Activated CD4-positive, alpha-beta T cell treated with anti-CD3 and anti-CD28 coated beads, Interleukin-2, amount 10 ng/mL, durations not matched to agents 7 days and 5 days (primary cell): ENCODE results near the gene MAP2K1. TPM values are rescaled to one million over a fixed set of nuclear protein-coding genes. Genes with fewer than 3 reads are reported as not detected.

Experiments
- CTCF ChIA-PET: fragments of 350-600 bp; sonication (Branson Sonifier 250); formaldehyde crosslinking; loops from one replicate; lab custom pipeline; 2021; ENCODE audit warnings: antibody characterized with exemption; lab: Charles Lee
- POLR2A ChIA-PET: fragments of 350-600 bp; sonication (Branson Sonifier 250); formaldehyde crosslinking; loops from one replicate; lab custom pipeline; 2021; ENCODE audit warnings: antibody characterized with exemption; lab: Charles Lee
- DNase-seq: peaks from one replicate; pipeline ENCODE4 v3.0.0-alpha.2; 2020
- H3K27ac Mint-ChIP-seq: one replicate; pipeline ENCODE4 v1.8.0; 2021; ENCODE audit warnings: mild to moderate bottlenecking, moderate library complexity, mixed read lengths
- H3K27me3 Mint-ChIP-seq: one replicate; pipeline ENCODE4 v1.8.0; 2021; ENCODE audit warnings: mixed read lengths
- H3K36me3 Mint-ChIP-seq: one replicate; pipeline ENCODE4 v1.8.0; 2021; ENCODE audit warnings: low read depth, mixed read lengths
- H3K4me1 Mint-ChIP-seq: one replicate; pipeline ENCODE4 v1.8.0; 2021; ENCODE audit warnings: mixed read lengths
- H3K4me3 Mint-ChIP-seq: one replicate; pipeline ENCODE4 v1.8.0; 2021; ENCODE audit warnings: mild to moderate bottlenecking, moderate library complexity, mixed read lengths
- H3K9me3 Mint-ChIP-seq: one replicate; pipeline ENCODE4 v1.8.0; 2021; ENCODE audit warnings: mixed read lengths
- total RNA-seq, 2 experiments: library from RNA; stranded (reverse); gene quantifications; one replicate each; pipeline ENCODE4 v1.2.3, GENCODE V29; 2021

MAP2K1 gene
- total RNA-seq, 2 experiments from 2014 or later, result 72.1 to 83.0 TPM

DNA sequence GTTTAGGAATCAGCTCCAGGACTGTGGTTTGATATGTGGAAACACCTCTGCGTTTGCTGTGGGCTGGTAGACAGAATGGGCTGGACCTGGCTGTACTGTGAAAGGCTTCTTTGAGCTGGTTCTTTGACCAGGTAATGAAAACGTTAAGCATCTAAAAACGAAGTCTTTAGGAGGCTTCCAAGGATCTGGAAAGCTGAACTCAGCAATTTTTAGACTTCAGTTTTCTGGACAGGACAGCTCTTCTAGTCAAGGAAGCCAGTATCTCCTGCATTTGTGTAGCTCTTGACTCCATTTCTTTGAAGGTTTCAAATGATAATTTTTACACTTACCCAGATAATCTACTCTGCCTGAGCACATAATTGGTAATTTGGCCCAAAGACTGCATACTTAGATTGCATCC, 25.5 kb downstream of the MAP2K1 start:
- no peak overlapping the region for H3K27ac Mint-ChIP-seq
- peaks cover 70% of the 10 kb centered on the region for H3K36me3 Mint-ChIP-seq
- H3K4me3 Mint-ChIP-seq, result no peak overlapping the region
- POLR2A ChIA-PET, result no interaction called here
- CTCF ChIA-PET, result interaction anchor here (1.3 to 3.4 kb wide), 3 partner anchors 9 to 26 kb away, joined by 3 to 10 read pairs (median 3); partner anchors contain the start of gene MAP2K1
- DNase-seq, result no peak
- H3K27me3 Mint-ChIP-seq, result no peaks in the 10 kb centered on the region
- H3K4me1 Mint-ChIP-seq, result peaks cover 88% of the 10 kb centered on the region
- H3K9me3 Mint-ChIP-seq, result peaks cover 11% of the 10 kb centered on the region

DNA sequence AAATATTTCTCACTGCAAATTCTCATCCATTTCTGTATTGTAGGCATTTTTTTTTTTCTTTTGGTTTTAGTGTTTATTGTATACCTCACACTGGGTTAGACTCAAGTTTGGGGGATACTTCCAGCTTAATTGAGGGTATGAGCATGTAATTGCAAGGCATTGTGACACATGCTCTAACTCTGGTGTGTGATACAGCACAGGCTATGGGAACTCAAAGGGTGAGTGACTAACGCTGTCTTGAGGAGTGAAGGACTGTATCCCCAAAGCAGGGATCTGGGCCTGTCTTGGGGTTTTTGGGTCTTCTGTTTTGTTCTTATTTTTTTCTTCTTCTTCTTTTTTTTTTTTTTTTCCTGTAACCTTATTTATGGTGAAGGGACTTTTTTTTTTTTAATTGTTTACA, 26.9 kb downstream of the MAP2K1 start:
- DNase-seq, result no peak
- Mint-ChIP-seq H3K9me3 (peaks cover 11% of the 10 kb centered on the region), H3K4me3 (no peak overlapping the region), H3K4me1 (peaks cover 84% of the 10 kb centered on the region), H3K36me3 (peaks cover 60% of the 10 kb centered on the region), H3K27me3 (no peaks in the 10 kb centered on the region), H3K27ac (no peak overlapping the region)
- POLR2A ChIA-PET, result no interaction called here
- CTCF ChIA-PET, result interaction anchor here (0.6 to 3.4 kb wide), 5 partner anchors 12 to 727 kb away, joined by 3 to 10 read pairs (median 3); partner anchors contain the start of gene MAP2K1

DNA sequence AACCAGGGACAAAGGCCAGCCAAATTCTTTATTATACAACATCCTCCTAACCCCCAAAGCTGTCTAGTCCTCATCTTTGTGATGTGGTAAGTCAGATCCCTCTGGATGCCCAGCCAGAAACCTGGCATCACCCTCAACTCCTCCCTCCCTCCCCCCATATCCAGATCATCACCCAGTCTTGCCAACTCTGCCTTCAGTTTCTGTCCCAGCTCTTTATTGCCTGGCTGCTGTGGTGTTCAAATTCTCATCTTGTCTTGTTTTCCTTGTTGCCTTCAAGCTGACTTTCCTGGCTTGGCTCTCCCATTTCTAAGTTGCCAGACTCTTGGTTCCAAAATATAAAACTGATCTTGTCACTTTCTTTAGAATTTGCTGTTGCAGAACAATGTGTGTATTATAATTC, 28.6 kb downstream of the MAP2K1 start:
- Mint-ChIP-seq H3K9me3 (peaks cover 11% of the 10 kb centered on the region), H3K4me1 (peaks cover 68% of the 10 kb centered on the region), H3K4me3 (no peak overlapping the region), H3K36me3 (peaks cover 49% of the 10 kb centered on the region), H3K27me3 (no peaks in the 10 kb centered on the region), H3K27ac (peak overlapping the region; percentile 25)
- DNase-seq, result no peak
- ChIA-PET POLR2A (no interaction called here), CTCF (interaction anchor here (0.9 to 2.0 kb wide), 2 partner anchors 12 kb away, joined by 3 to 7 read pairs; no protein-coding TSS in a partner anchor)

DNA sequence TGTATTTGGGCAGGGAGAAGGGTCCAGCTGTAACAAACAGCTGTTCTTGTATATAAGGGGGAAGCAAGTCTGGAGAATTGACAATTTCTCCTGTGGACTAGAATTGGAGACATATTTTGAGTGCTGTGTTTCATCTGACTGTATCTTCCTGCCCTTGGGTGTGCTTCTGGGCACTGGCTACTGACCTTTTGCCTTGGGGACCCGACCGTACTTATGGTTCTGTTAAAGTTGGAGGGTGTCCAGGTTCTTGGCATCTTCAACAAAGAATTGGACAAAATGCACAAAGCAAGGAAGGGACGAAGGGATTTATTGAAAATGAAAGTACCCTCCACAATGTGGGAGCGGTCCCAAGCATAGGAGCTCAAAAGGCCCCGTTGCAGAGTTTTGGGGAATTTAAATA, 31.0 kb downstream of the MAP2K1 start:
- ChIA-PET POLR2A (no interaction called here), CTCF (interaction anchor here (0.6 to 1.1 kb wide), 3 partner anchors 31 to 478 kb away, joined by 3 read pairs; partner anchors contain the start of gene MAP2K1)
- no peak overlapping the region for H3K27ac Mint-ChIP-seq
- H3K4me1 Mint-ChIP-seq, result peaks cover 56% of the 10 kb centered on the region
- no peaks in the 10 kb centered on the region for H3K27me3 Mint-ChIP-seq
- no peak for DNase-seq
- H3K9me3 Mint-ChIP-seq, result peaks cover 11% of the 10 kb centered on the region
- peaks cover 45% of the 10 kb centered on the region for H3K36me3 Mint-ChIP-seq
- H3K4me3 Mint-ChIP-seq, result no peak overlapping the region

DNA sequence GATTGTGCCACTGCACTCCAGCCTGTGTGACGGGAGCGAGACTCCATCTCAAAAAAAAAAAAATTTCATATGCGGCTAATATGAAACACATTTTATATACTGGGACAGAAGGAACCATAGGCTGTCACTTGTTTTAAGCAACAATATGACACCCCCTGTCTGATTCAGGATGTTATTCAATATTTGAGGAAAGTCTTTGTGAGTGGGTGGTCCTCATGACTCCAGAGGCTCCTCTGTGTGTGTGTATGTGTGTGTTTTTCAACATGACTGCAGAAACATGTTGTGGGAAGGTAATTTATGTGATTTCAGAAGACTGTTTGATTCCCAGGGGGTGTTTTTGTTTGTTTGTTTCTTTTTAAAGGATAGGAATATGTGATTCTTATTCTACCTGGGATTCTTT, 32.8 kb downstream of the MAP2K1 start:
- Mint-ChIP-seq H3K9me3 (peaks cover 7% of the 10 kb centered on the region), H3K36me3 (peaks cover 40% of the 10 kb centered on the region), H3K27me3 (no peaks in the 10 kb centered on the region), H3K4me1 (peaks cover 53% of the 10 kb centered on the region), H3K4me3 (no peak overlapping the region), H3K27ac (no peak overlapping the region)
- ChIA-PET CTCF (interaction anchor here (1.8 kb wide), 1 partner anchor 18 kb away, joined by 4 read pairs; no protein-coding TSS in a partner anchor), POLR2A (no interaction called here)
- DNase-seq, result no peak

DNA sequence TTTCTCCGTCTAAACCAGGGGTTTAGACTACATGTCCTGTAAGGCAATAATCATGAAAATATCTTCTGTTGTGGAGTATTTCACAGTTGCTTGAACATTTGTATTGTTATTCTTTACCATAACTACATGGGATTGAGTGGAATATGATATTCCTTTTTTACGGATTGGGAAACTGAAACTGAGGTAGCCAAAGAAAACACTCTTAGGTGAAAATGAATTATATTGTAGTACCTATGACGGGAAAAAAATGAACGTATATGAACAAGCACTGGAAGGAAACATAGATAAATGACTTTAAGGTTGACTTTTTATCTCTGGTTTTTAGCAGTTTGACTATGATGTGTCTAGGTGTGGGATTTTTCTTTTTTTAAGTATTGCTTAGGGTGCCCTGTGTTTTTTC, 35.6 kb downstream of the MAP2K1 start:
- Mint-ChIP-seq H3K9me3 (peaks cover 4% of the 10 kb centered on the region), H3K27ac (no peak overlapping the region), H3K4me1 (peaks cover 46% of the 10 kb centered on the region), H3K36me3 (peaks cover 32% of the 10 kb centered on the region), H3K4me3 (no peak overlapping the region), H3K27me3 (no peaks in the 10 kb centered on the region)
- DNase-seq, result no peak
- CTCF ChIA-PET, result interaction anchor here (1.5 kb wide), 1 partner anchor 12 kb away, joined by 3 read pairs; no protein-coding TSS in a partner anchor
- POLR2A ChIA-PET, result no interaction called here

DNA sequence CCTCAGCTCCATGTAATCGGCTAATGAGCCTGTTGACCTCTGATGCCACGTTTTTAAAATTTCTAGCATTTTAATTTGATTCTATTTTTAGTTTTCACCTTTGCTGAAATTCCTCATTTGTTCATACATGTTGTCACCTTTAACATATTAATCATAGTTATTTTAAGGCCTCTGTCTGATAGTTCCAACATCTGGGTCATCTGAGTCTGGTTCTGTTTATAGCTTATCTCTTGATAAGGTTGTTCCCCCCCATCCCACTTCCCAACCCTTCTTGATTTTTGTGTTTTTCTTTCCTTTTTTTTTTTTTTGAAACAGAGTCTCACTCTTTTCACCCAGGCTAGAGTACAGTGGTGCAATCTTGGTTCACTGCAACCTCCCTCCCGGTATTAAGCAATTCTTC, 36.4 kb downstream of the MAP2K1 start:
- peaks cover 4% of the 10 kb centered on the region for H3K9me3 Mint-ChIP-seq
- no peak overlapping the region for H3K27ac Mint-ChIP-seq
- ChIA-PET CTCF (interaction anchor here (0.7 to 1.5 kb wide), 2 partner anchors 13 to 15 kb away, joined by 3 to 4 read pairs; no protein-coding TSS in a partner anchor), POLR2A (no interaction called here)
- H3K36me3 Mint-ChIP-seq, result peaks cover 30% of the 10 kb centered on the region
- peaks cover 38% of the 10 kb centered on the region for H3K4me1 Mint-ChIP-seq
- no peaks in the 10 kb centered on the region for H3K27me3 Mint-ChIP-seq
- H3K4me3 Mint-ChIP-seq, result no peak overlapping the region
- DNase-seq, result no peak

DNA sequence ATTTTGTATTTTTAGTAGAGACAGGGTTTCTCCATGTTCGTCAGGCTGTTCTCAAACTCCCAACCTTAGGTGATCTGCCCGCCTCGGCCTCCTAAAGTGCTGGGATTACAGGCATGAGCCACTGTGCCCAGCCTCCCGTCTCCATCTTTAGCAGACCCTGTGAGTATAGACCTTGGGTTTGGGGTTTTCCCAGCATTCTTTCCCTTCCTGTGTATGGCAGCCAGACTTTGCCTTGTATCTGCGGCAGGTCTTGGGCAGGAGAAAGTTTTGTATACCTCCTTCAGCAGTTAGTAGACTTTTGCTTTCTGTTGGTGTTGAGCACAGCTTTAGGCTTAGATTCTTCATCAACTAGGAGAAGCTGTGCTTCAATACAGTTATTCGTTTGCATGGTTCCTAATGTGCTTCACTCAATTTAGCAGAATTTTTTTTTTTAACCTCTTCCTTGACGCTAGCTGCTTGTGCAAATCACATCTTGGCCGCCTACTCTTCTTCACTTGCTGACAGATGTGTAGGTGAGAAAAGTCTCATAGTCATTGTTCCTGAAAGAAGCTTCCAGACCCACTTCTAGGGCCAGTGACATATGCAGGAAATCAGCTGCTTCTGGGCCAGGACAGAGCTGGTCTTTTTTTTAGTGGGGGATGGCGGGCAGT, 38.4 kb downstream of the MAP2K1 start:
- H3K4me3 Mint-ChIP-seq, result no peak overlapping the region
- POLR2A ChIA-PET, result interaction anchor here (0.6 kb wide), 1 partner anchor 245 kb away, joined by 3 read pairs; no protein-coding TSS in a partner anchor
- peaks cover 4% of the 10 kb centered on the region for H3K9me3 Mint-ChIP-seq
- no peaks in the 10 kb centered on the region for H3K27me3 Mint-ChIP-seq
- H3K36me3 Mint-ChIP-seq, result peaks cover 31% of the 10 kb centered on the region
- H3K4me1 Mint-ChIP-seq, result peaks cover 45% of the 10 kb centered on the region
- peak overlapping the region; percentile 72 for H3K27ac Mint-ChIP-seq
- no peak for DNase-seq
- CTCF ChIA-PET, result interaction anchor here (0.6 to 1.6 kb wide), 5 partner anchors 11 to 36 kb away, joined by 3 to 4 read pairs (median 3); no protein-coding TSS in a partner anchor

DNA sequence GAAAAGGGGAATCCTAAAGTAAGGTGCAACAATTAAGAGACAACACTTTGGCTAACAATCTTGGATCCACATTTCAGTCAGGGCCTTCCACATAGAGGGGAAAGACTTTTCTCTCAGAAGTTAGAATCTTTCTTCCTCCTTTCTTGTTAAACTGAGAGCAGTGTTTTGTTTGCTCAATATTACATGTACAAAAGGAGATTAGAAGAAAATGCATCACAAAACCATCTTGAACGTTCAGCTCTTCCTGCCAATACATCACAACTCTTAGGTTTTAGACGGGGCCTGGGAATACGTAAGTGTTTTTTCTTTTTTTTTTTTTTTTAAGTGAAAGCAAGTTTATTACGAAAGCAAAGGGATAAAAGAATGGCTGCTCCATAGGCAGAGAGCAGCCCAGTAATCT, 39.1 kb downstream of the MAP2K1 start:
- ChIA-PET CTCF (interaction anchor here (0.6 to 1.6 kb wide), 4 partner anchors 11 to 19 kb away, joined by 3 to 4 read pairs (median 3); no protein-coding TSS in a partner anchor), POLR2A (no interaction called here)
- Mint-ChIP-seq H3K9me3 (peaks cover 4% of the 10 kb centered on the region), H3K4me3 (no peak overlapping the region), H3K4me1 (peaks cover 47% of the 10 kb centered on the region), H3K27ac (peak overlapping the region; percentile 72), H3K36me3 (peaks cover 31% of the 10 kb centered on the region), H3K27me3 (no peaks in the 10 kb centered on the region)
- DNase-seq, result no peak

DNA sequence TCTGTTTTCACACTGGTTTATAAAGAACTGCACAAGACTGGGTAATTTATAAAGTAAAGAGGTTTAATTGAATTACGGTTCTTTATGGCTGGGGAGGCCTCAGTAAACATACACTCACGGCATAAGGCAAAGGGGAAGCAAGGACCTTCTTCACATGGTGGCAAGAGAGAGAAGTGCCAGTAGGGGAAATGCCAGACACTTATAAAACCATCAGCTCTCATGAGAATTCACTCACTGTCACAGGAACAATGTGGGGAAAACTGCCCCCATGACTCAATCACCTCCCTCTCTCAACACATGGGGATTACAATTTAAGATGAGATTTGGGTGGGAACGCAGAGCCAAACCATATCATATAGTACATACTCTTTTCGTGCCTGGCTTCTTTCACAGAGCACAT, 42.4 kb downstream of the MAP2K1 start:
- Mint-ChIP-seq H3K4me1 (peaks cover 62% of the 10 kb centered on the region), H3K4me3 (no peak overlapping the region), H3K36me3 (peaks cover 23% of the 10 kb centered on the region), H3K27me3 (no peaks in the 10 kb centered on the region), H3K9me3 (peaks cover 4% of the 10 kb centered on the region), H3K27ac (no peak overlapping the region)
- CTCF ChIA-PET, result no interaction called here
- POLR2A ChIA-PET, result no interaction called here
- DNase-seq, result no peak

DNA sequence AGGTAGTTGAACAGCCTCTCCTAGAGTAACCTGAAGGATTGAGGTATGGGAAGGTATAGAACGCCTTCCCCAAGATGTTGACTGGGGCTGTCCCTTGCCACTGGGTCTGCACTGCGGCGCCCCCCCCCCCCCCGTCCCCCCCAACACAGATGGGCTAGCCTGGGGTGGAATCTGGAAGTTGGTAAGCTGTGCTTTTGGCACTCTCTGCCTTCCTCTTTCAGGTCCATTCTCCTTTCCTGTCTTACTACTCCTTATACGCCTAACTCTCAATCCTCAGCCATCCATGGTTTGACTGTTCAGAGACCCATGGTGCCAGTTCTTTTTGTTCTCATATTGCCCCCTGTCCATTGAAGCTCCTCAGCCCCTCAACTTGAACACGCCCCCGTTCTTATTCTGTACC, 42.8 kb downstream of the MAP2K1 start:
- POLR2A ChIA-PET, result no interaction called here

DNA sequence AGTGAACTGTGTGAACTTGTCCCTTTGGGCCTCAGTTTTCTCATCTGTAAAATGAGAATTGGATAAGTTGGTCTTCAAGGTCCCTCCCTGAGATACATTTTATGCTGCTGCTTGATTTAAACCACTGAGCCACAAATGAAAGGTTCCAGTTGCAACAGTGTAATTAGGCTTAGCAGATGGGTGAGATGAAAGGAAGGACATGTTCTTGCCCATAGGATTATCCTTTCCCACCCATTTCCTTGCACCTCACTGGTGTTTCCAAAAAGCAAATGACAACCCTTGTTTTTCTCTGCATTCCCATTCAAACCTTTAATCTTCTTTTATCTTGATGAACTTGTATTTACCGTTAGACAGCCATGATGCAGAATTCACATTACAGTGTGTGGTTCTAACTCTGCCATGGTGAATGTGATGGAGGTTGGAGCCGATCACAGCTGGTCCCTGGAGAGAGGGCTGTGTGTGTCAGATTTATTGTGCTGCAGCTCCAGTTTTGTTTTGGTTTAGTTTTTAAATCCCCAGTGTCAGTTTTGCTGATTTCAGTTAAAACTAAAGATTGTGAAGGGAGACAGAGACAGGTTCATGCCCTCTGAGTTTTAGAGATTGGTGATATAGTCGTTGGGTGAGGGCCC, 44.0 kb downstream of the MAP2K1 start:
- DNase-seq, result no peak
- Mint-ChIP-seq H3K27ac (no peak overlapping the region), H3K4me3 (no peak overlapping the region), H3K36me3 (peaks cover 19% of the 10 kb centered on the region), H3K27me3 (no peaks in the 10 kb centered on the region), H3K9me3 (no peaks in the 10 kb centered on the region), H3K4me1 (peaks cover 50% of the 10 kb centered on the region)
- CTCF ChIA-PET, result no interaction called here
- POLR2A ChIA-PET, result no interaction called here

More for the DNA sequence above, 42.8 kb downstream of the MAP2K1 start:
- peaks cover 19% of the 10 kb centered on the region for H3K36me3 Mint-ChIP-seq
- no peak overlapping the region for H3K27ac Mint-ChIP-seq
- H3K4me1 Mint-ChIP-seq, result peaks cover 59% of the 10 kb centered on the region
- no peak for DNase-seq
- CTCF ChIA-PET, result no interaction called here
- no peaks in the 10 kb centered on the region for H3K27me3 Mint-ChIP-seq
- no peaks in the 10 kb centered on the region for H3K9me3 Mint-ChIP-seq
- H3K4me3 Mint-ChIP-seq, result no peak overlapping the region

DNA sequence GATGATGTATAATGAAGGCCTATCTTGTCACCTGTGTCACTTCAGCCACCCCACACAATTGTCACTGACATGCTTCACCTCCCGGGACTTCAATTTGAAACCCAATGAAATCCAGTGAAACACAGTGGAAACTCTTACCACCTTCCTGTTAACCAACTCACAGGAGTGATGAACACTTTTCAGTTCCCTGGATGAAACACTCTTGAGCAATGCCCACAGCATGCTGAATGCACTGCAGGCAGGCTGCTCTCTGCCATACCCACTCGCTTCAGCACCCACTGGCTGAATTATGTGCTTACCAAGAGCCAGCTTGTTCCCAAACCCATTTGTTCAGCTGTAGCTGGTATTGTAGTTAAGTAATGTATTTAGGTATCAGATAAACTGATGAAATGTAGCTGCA, 47.0 kb downstream of the MAP2K1 start:
- DNase-seq, result no peak
- H3K4me1 Mint-ChIP-seq, result peaks cover 41% of the 10 kb centered on the region
- no peak overlapping the region for H3K4me3 Mint-ChIP-seq
- no peaks in the 10 kb centered on the region for H3K9me3 Mint-ChIP-seq
- ChIA-PET POLR2A (no interaction called here), CTCF (interaction anchor here (1.1 to 1.6 kb wide), 3 partner anchors 12 to 29 kb away, joined by 3 to 5 read pairs (median 5); no protein-coding TSS in a partner anchor)
- H3K36me3 Mint-ChIP-seq, result peaks cover 42% of the 10 kb centered on the region
- H3K27ac Mint-ChIP-seq, result peak overlapping the region; percentile 19
- H3K27me3 Mint-ChIP-seq, result no peaks in the 10 kb centered on the region
